ENCODE data around the gene GCH1.
"Not testable (repeated sequence)": the region's sequence is repeated elsewhere in the genome, so short reads cannot be mapped to it uniquely, and the experiment has no call there.

The GCH1 gene

DNA sequence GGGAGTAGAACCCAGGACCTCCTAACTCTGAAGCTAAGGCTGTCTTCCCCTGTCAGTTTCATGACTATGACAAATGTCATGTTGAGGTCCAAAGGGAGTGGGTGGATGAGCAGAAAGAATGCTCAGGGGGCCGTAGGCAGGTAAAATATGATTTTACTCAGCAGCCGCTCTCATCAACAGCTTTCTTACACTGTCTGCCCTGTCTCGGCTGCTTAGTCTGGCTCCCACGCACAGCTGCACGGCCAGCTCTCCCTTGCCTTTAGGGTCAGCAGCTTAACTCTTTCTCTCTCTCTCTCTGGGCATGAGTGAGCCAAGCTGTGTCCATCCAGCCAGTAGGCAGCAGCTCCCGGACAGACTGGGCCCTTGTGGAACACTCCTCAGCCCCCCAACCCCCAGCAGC, 95.2 kb downstream of the GCH1 start:
- WGBS, result 93% methylated on average over 6 of the region's 6 CpGs
- H3K9me3 ChIP-seq (ENCODE audit: insufficient read depth, low read depth, low read length), result no peaks in the 10 kb centered on the region
- H3K9ac ChIP-seq (ENCODE audit: low read depth, low read length), result no peak overlapping the region
- peaks cover 4% of the 10 kb centered on the region; the same call in 1 of the 2 replicates for H3K27me3 ChIP-seq (ENCODE audit: insufficient read depth, low read length)
- peaks cover 12% of the 10 kb centered on the region for H3K4me1 ChIP-seq (ENCODE audit: insufficient read depth, low read length)
- no peak overlapping the region for H3K4me3 ChIP-seq (ENCODE audit: low read length)
- H3K27ac ChIP-seq (ENCODE audit: low read depth, low read length), result no peak overlapping the region
- no peaks in the 10 kb centered on the region for H3K36me3 ChIP-seq (ENCODE audit: insufficient read depth, low read length)

DNA sequence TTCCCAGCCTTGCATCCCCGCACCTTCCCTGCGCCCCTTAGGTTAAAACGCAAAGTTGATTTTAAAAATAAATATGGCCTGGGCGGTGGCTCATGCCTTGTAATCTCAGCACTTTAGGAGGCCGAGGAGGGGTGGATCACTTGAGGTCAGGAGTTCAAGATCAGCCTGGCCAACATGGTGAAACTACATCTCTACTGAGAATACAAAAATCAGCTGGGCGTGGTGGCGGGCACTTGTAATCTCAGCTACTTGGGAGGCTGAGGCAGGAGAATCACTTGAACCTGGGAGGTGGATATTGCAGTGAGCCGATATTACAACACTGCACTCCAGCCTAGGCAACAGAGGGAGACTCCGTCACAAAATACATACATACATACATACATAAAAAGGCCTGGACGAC, 96.0 kb downstream of the GCH1 start:
- Histone ChIP-seq H3K9me3 (ENCODE audit: insufficient read depth, low read depth, low read length) (no peaks in the 10 kb centered on the region), H3K27me3 (ENCODE audit: insufficient read depth, low read length) (peaks cover 4% of the 10 kb centered on the region; the same call in 1 of the 2 replicates), H3K36me3 (ENCODE audit: insufficient read depth, low read length) (no peaks in the 10 kb centered on the region), H3K9ac (ENCODE audit: low read depth, low read length) (no peak overlapping the region), H3K4me3 (ENCODE audit: low read length) (no peak overlapping the region), H3K27ac (ENCODE audit: low read depth, low read length) (no peak overlapping the region), H3K4me1 (ENCODE audit: insufficient read depth, low read length) (peaks cover 12% of the 10 kb centered on the region)
- WGBS, result 94% methylated on average over 10 of the region's 10 CpGs

DNA sequence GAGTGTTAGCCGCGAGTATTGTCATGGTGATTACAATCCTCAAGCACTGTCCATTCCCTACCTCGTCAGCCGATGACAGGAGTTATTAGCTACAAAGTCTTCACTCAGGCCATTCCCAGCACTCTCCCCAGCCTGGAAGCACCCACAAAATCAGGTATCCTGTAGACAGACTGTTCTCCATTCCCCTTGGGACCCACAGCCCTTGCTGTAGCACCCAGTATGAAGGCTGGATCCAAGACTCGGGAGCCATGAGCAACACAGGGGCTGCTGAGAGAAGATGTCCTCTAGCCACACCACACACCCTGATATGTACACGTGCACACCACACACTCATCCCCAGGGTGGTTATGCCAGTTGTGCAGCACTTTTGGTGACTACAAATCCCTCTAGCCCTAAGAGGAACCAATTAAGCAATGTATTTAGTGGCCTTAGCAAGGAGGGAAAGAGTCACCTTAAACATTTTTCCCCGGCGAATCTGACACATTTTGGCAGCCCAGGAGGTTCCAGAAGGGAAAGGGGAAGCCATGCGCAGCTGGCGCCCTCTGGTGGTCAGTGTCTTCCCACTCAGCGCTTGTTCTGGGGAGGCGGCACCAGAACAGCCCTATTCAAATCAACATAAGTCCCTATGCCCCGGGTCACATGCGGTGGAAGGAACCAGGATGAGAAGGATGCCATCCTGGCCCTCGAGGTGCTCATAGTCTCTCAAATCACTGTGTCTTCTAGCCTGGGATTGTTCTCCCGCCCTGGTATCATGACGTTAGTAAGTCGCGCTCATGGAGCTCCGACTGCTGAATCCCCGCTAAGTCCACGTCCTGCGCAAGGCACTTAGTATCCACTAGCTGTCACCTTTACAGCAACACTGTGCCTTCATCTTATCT, 96.9 kb downstream of the GCH1 start:
- no peaks in the 10 kb centered on the region for H3K36me3 ChIP-seq (ENCODE audit: insufficient read depth, low read length)
- no peak overlapping the region for H3K27ac ChIP-seq (ENCODE audit: low read depth, low read length)
- peaks cover 12% of the 10 kb centered on the region for H3K4me1 ChIP-seq (ENCODE audit: insufficient read depth, low read length)
- no peak overlapping the region for H3K4me3 ChIP-seq (ENCODE audit: low read length)
- no peaks in the 10 kb centered on the region for H3K9me3 ChIP-seq (ENCODE audit: insufficient read depth, low read depth, low read length)
- WGBS, result 44% methylated on average over 23 of the region's 23 CpGs
- H3K9ac ChIP-seq (ENCODE audit: low read depth, low read length), result no peak overlapping the region
- peaks cover 4% of the 10 kb centered on the region; the same call in 1 of the 2 replicates for H3K27me3 ChIP-seq (ENCODE audit: insufficient read depth, low read length)

DNA sequence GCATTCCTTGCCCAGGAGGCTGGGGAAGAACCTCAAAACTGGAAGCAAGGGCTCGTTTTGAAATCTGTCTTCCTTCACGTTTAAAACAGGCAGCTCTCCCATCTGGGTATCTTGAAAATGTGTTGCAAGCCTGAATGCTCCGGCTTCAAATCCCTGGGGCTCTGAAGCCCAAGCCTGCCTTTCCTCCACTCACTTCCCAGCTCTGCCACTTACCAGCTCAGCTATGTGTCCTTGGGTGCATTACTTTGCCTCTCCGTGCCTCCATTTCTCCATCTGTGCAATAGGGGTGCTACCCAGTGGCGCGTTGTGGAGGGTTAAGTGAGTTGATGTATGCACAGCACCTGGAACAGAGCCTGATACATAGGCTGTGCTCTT, 97.6 kb downstream of the GCH1 start:
- 65% methylated on average over 6 of the region's 6 CpGs for WGBS
- H3K36me3 ChIP-seq (ENCODE audit: insufficient read depth, low read length), result no peaks in the 10 kb centered on the region
- H3K4me3 ChIP-seq (ENCODE audit: low read length), result no peak overlapping the region

DNA sequence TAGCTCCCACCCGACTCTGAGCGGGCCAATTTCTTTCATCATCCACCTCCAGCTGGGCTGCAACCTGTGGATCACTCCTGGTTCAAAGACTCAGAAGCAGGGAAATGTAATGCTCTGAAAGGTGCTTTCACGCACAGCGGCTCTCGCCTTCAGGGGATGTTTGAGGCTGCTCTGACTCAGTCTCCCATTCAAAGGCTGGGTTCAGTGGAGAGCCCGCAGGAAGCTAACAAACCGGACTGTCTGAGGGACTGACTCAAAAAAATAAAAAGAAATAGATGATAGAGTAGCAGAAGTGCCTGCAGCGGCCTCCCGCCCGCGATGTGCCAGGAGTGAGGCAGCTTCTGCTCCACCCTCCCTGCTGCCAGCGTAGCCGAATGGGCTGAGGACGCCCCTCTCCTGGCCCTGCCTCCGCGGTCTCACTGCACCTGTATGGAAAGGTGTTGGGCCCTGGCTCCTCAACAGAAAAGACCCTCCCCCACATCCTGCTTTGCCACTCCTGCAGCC, 98.0 kb downstream of the GCH1 start:
- peaks cover 4% of the 10 kb centered on the region; the same call in 1 of the 2 replicates for H3K27me3 ChIP-seq (ENCODE audit: insufficient read depth, low read length)
- no peaks in the 10 kb centered on the region for H3K9me3 ChIP-seq (ENCODE audit: insufficient read depth, low read depth, low read length)
- H3K4me1 ChIP-seq (ENCODE audit: insufficient read depth, low read length), result peaks cover 12% of the 10 kb centered on the region
- no peak overlapping the region for H3K27ac ChIP-seq (ENCODE audit: low read depth, low read length)
- 46% methylated on average over 16 of the region's 16 CpGs for WGBS
- no peak overlapping the region for H3K4me3 ChIP-seq (ENCODE audit: low read length)
- no peaks in the 10 kb centered on the region for H3K36me3 ChIP-seq (ENCODE audit: insufficient read depth, low read length)
- no peak overlapping the region for H3K9ac ChIP-seq (ENCODE audit: low read depth, low read length)

More for the DNA sequence above, 97.6 kb downstream of the GCH1 start:
- H3K4me1 ChIP-seq (ENCODE audit: insufficient read depth, low read length), result peaks cover 12% of the 10 kb centered on the region
- H3K9ac ChIP-seq (ENCODE audit: low read depth, low read length), result no peak overlapping the region
- peaks cover 4% of the 10 kb centered on the region; the same call in 1 of the 2 replicates for H3K27me3 ChIP-seq (ENCODE audit: insufficient read depth, low read length)
- H3K9me3 ChIP-seq (ENCODE audit: insufficient read depth, low read depth, low read length), result no peaks in the 10 kb centered on the region
- no peak overlapping the region for H3K27ac ChIP-seq (ENCODE audit: low read depth, low read length)

DNA sequence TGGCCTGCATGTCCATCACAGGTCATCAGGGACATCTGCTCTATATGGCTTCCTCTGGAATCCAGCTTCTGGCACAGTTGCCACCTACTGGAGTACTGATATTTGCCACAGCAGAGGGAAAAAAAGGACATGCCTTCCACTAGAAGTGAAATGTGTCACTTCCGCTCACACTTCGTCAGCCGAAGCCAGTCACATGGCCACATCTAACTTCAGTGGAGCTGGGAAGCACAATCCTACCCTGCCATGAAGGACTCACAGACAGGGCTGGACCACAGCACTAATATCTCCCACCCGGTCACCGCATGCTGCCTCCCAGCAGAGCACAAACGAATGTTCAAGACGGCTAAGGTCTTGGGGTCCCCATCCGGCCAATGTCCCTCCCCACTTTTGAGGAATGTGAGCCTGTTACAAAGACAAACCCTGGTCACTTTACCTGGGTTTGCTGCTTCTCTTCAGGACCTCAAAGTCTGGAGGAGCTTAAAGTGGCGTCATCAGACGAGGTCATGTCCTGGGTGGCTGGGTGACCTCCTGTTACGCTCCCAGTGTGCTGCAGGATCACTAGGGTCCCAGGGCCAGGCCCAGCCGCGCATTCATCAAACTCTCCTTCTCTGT, 98.6 kb downstream of the GCH1 start:
- Histone ChIP-seq H3K9me3 (ENCODE audit: insufficient read depth, low read depth, low read length) (no peaks in the 10 kb centered on the region), H3K36me3 (ENCODE audit: insufficient read depth, low read length) (no peaks in the 10 kb centered on the region), H3K27ac (ENCODE audit: low read depth, low read length) (no peak overlapping the region), H3K9ac (ENCODE audit: low read depth, low read length) (no peak overlapping the region), H3K27me3 (ENCODE audit: insufficient read depth, low read length) (peaks cover 4% of the 10 kb centered on the region; the same call in 1 of the 2 replicates), H3K4me1 (ENCODE audit: insufficient read depth, low read length) (peaks cover 12% of the 10 kb centered on the region), H3K4me3 (ENCODE audit: low read length) (no peak overlapping the region)
- 84% methylated on average over 13 of the region's 13 CpGs for WGBS

DNA sequence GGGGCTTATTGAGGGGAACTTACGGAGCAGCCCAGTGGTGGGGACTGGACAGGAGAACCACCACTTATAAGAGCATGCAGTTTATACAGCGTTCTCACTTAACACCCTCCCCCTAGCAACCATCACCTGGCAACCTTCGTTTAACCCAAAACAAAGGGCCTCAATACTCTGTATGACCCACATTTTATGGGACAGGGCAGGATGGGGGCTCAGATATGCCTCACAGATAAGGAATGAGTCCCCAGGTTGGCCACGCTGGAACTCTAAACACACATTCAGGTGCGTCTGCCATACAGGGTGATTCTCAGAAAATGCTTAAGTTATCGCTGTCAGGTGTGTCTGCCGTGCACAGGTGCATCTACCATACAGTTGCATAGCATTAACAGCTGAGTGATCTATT, 99.2 kb downstream of the GCH1 start:
- no peaks in the 10 kb centered on the region for H3K36me3 ChIP-seq (ENCODE audit: insufficient read depth, low read length)
- peaks cover 12% of the 10 kb centered on the region for H3K4me1 ChIP-seq (ENCODE audit: insufficient read depth, low read length)
- no peak overlapping the region for H3K4me3 ChIP-seq (ENCODE audit: low read length)
- 92% methylated on average over 7 of the region's 7 CpGs for WGBS
- H3K27ac ChIP-seq (ENCODE audit: low read depth, low read length), result no peak overlapping the region
- H3K9ac ChIP-seq (ENCODE audit: low read depth, low read length), result no peak overlapping the region
- H3K9me3 ChIP-seq (ENCODE audit: insufficient read depth, low read depth, low read length), result no peaks in the 10 kb centered on the region
- H3K27me3 ChIP-seq (ENCODE audit: insufficient read depth, low read length), result peaks cover 4% of the 10 kb centered on the region; the same call in 1 of the 2 replicates

DNA sequence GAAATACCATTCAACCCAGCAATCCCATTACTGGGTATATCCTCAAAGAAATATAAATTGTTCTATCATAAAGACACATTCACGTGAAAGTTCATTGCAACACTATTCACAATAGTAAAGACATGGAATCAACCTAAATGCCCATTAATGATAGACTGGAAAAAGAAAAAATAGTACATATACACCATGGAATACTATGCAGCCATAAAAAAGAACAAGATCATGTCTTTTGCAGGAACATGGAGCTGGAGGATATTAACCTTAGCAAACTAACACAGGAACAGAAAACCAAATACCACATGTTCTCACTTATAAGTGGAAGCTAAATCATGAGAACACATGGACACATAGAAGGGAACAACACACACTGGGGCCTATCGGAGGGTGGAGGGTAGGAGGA, 101.1 kb downstream of the GCH1 start:
- peaks cover 12% of the 10 kb centered on the region for H3K4me1 ChIP-seq (ENCODE audit: insufficient read depth, low read length)
- not testable (repeated sequence) for H3K27ac ChIP-seq (ENCODE audit: low read depth, low read length); H3K4me3 ChIP-seq (ENCODE audit: low read length); H3K36me3 ChIP-seq (ENCODE audit: insufficient read depth, low read length); H3K9ac ChIP-seq (ENCODE audit: low read depth, low read length); H3K27me3 ChIP-seq (ENCODE audit: insufficient read depth, low read length); H3K9me3 ChIP-seq (ENCODE audit: insufficient read depth, low read depth, low read length)
- WGBS, result 92% methylated on average over 2 of the region's 2 CpGs

DNA sequence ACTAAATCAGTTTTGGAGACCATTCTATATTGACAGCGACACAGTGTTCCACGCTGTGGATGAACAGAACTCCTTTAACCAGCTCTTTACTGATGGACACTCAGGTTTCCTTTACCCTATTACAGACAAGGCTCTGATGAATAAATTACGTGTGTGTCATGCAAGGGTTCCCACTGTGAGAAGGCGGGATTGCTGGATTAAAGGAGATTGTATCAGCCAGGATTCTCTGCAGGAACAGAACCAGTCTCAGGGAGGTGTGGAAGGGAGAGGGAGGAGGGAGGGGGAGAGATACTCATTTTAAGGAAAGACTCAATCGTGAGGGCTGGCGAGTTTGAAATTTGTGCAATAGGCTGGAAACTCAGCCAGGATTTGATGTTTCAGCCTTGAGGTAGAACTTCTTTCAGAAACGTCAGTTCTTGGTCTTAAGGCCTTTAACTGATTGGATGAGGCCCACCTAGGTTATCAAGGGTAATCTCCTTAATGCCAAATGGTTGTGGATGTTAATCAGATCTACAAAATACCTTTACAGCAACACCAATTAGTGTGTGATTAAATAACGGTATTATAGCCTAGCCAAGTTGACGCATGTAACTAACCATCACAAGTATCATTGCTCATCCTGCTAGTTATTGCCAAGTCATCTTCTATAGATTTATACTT, 104.0 kb downstream of the GCH1 start:
- Histone ChIP-seq H3K4me1 (ENCODE audit: insufficient read depth, low read length) (no peaks in the 10 kb centered on the region), H3K36me3 (ENCODE audit: insufficient read depth, low read length) (no peaks in the 10 kb centered on the region), H3K27me3 (ENCODE audit: insufficient read depth, low read length) (no peaks in the 10 kb centered on the region), H3K4me3 (ENCODE audit: low read length) (no peak overlapping the region), H3K27ac (ENCODE audit: low read depth, low read length) (no peak overlapping the region), H3K9me3 (ENCODE audit: insufficient read depth, low read depth, low read length) (no peaks in the 10 kb centered on the region), H3K9ac (ENCODE audit: low read depth, low read length) (no peak overlapping the region)
- whole genome bisulfite sequencing, result 80% methylated on average over 9 of the region's 9 CpGs

DNA sequence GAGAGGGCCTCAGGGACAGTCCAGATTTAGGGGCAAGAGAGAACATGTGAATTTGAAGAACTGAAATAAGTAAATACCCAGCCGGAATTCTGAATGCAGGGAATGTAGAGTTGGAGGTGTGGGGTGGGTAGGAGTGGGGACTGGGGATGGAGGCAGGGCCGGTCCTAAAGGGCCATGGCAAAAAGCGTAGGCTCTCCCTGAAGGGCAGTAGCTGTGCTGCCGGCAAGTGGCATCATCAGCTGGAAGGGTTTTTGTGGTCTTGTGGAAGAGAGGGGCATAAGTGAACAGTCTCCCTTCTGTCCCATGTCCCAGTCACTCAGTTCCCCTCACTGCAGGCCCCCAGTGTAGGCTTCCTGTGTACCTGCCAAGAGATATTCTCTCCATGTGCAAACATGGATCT, 104.6 kb downstream of the GCH1 start:
- H3K27ac ChIP-seq (ENCODE audit: low read depth, low read length), result no peak overlapping the region
- no peaks in the 10 kb centered on the region for H3K9me3 ChIP-seq (ENCODE audit: insufficient read depth, low read depth, low read length)
- H3K4me1 ChIP-seq (ENCODE audit: insufficient read depth, low read length), result no peaks in the 10 kb centered on the region
- H3K27me3 ChIP-seq (ENCODE audit: insufficient read depth, low read length), result no peaks in the 10 kb centered on the region
- H3K4me3 ChIP-seq (ENCODE audit: low read length), result no peak overlapping the region
- no peaks in the 10 kb centered on the region for H3K36me3 ChIP-seq (ENCODE audit: insufficient read depth, low read length)
- WGBS, result 91% methylated on average over 4 of the region's 4 CpGs
- no peak overlapping the region for H3K9ac ChIP-seq (ENCODE audit: low read depth, low read length)

DNA sequence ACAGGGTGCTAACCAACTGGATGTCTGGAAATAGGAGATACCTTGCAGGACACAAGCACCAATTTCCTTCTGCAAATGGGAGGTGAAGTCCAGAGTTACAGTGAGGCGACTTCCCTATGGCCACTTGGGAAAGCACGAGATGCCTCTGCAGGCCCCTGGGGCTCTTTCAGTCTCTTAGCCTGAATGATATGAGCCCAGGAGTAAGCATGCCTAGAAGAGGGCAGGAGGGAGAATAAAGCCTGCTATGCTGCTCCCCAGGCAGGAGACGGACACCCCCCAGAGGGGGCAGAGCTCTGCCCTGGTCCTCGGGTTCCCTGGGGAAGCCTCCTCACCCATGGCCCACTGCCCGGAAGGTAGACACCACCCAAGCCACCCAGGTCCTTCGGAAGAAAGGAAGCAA, 105.1 kb downstream of the GCH1 start:
- Histone ChIP-seq H3K9me3 (ENCODE audit: insufficient read depth, low read depth, low read length) (no peaks in the 10 kb centered on the region), H3K4me1 (ENCODE audit: insufficient read depth, low read length) (no peaks in the 10 kb centered on the region), H3K4me3 (ENCODE audit: low read length) (no peak overlapping the region), H3K27ac (ENCODE audit: low read depth, low read length) (no peak overlapping the region), H3K9ac (ENCODE audit: low read depth, low read length) (no peak overlapping the region), H3K36me3 (ENCODE audit: insufficient read depth, low read length) (no peaks in the 10 kb centered on the region), H3K27me3 (ENCODE audit: insufficient read depth, low read length) (no peaks in the 10 kb centered on the region)
- WGBS, result 89% methylated on average over 6 of the region's 6 CpGs
